ENCODE data around the gene ABCA5.

DNA sequence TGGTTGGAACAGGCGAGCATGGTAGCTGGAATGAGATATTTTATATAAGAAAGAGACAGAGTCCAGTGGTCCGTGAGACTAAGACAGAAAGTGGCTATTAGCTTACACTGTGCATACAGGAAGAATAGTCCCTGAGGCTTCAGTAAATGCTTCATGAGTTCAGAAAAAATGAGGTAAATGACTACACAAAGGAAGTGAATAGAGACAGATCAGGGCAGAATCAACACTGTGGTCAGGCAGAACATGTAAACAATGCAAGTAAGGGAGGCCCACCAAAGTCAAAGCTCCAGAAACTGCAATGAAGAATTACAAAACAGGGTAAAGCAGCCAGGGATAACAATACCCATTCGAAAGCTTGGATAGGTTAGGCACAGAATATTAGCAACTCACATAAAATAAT, 103.1 kb downstream of the ABCA5 start:
- TF ChIP-seq, protein P1, sequence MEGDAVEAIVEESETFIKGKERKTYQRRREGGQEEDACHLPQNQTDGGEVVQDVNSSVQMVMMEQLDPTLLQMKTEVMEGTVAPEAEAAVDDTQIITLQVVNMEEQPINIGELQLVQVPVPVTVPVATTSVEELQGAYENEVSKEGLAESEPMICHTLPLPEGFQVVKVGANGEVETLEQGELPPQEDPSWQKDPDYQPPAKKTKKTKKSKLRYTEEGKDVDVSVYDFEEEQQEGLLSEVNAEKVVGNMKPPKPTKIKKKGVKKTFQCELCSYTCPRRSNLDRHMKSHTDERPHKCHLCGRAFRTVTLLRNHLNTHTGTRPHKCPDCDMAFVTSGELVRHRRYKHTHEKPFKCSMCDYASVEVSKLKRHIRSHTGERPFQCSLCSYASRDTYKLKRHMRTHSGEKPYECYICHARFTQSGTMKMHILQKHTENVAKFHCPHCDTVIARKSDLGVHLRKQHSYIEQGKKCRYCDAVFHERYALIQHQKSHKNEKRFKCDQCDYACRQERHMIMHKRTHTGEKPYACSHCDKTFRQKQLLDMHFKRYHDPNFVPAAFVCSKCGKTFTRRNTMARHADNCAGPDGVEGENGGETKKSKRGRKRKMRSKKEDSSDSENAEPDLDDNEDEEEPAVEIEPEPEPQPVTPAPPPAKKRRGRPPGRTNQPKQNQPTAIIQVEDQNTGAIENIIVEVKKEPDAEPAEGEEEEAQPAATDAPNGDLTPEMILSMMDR (IDR thresholded peaks at IDR 0.05) = no peak
- no peak for TF ChIP-seq POLR2A (IDR thresholded peaks at IDR 0.05)
- no peak for TF ChIP-seq POLR2AphosphoS5 (IDR thresholded peaks at IDR 0.05)
